GM21576 (cell line): ENCODE results near the gene CNTNAP5.

Source experiments
- ATAC-seq: cut with Tn5 transposase; IDR thresholded peaks from one replicate; pipeline ENCODE4 v1.9.1; 2021; ENCODE audit warnings: mild to moderate bottlenecking, moderate library complexity; ENCODE audit not compliant: unreplicated experiment

CNTNAP5 gene

DNA sequence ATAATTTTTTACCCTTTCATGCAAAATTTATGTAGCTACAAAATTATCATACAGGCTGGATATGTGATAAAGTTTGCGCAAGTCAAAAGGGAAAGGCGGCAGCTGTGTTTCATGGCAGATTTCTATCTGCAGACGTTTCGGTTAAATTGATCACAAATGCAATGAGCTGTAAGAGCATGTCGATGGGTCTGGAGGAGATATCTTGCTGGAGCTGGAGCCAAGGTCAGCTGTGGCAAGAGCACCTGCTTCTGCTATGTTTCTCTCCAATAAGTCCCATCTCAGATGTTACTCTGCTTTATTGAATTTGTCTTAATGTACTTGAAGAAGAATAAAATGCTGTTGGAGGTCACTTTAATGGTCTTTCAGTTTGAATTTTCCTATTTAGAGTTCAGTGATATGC lies 749.7 kb downstream of the CNTNAP5 start:
- no peak for ATAC-seq

- ATAC-seq, result no peak
These were observed 751.2 kb downstream of the CNTNAP5 start for GRCh38 chr2:124776332-124776731.

DNA sequence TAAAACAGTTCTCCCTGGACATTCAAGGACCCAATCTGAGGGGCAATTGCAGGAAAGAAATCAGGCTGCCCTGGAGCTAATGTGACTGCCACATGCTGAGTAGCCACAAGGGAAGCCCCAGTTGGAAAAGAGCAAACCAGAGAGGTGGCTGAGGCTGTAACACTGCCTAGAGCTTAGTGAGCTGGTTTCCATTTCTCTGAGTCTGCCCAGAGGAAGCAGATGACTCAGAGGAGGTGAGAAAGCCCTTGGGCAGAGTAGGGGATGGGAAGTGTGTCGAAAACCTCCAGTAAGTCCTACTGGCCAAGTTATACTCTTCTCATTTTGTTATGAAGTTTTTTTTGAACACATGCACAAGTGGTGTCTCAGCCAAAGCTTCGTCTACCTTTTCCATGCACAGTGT lies 753.0 kb downstream of the CNTNAP5 start:
- ATAC-seq, result no peak

GRCh38 chr2:124796647-124797046 lies 771.6 kb downstream of the CNTNAP5 start:
- ATAC-seq, result no peak

DNA sequence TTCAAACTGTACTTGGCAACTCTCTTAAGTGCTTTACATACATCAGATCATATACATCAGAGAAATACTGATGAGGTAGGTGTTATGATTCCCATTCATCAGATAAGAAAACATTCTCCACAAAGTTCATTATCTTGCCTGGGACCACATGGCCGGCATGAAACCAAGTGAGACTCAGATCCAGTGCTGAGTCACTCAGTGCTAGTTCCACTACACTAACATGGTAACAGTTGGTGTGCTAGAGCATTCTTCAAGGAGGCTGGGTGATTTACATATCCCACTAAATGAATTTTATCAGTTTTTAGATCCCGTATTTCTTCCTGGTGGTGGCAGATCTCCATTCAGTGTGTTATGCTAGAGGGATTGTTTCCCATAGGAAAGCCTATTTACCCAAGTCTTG lies 772.0 kb downstream of the CNTNAP5 start:
- ATAC-seq, result no peak

DNA sequence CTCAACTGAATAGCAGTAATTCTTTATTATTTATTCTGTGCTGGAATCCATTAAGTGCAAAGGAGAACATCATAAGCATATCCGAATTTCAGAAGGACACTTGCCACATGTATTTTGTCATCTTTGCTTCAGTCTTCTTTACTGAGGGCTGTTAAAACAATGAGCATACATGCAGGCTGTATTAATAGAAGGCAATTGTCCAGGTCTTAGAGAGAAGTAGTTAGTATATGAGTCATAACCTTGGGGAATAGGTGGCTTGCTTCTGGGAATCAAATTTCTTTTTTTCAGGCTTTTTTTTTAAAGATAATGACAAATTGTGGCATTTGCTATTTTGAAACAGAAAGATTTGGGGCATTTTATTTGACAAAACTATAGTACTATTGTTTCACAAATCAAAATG lies 773.5 kb downstream of the CNTNAP5 start:
- no peak for ATAC-seq

- peak; percentile 72 for ATAC-seq
These were observed 779.2 kb downstream of the CNTNAP5 start for GRCh38 chr2:124804014-124804940.

DNA sequence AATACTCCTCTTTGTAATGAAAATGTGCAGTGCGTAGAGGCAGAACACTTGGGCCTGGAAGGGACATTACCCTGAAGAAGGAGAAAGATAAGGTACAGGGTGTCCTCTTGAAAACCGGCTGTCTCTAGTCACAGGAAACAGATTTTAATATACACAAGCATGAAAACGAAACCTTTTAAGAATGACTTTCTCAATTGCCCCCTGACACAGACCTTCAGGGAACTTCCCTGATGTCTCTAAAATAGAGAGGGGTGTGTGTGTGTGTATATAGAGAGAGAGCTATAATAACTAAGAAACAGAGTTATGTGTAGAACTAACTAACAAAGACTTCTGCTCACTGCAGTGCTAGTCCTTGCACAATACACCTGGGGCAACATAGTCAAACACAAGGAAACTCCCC lies 780.0 kb downstream of the CNTNAP5 start:
- ATAC-seq, result no peak

- ATAC-seq, result no peak
These were observed 785.0 kb downstream of the CNTNAP5 start for GRCh38 chr2:124810132-124810531.

DNA sequence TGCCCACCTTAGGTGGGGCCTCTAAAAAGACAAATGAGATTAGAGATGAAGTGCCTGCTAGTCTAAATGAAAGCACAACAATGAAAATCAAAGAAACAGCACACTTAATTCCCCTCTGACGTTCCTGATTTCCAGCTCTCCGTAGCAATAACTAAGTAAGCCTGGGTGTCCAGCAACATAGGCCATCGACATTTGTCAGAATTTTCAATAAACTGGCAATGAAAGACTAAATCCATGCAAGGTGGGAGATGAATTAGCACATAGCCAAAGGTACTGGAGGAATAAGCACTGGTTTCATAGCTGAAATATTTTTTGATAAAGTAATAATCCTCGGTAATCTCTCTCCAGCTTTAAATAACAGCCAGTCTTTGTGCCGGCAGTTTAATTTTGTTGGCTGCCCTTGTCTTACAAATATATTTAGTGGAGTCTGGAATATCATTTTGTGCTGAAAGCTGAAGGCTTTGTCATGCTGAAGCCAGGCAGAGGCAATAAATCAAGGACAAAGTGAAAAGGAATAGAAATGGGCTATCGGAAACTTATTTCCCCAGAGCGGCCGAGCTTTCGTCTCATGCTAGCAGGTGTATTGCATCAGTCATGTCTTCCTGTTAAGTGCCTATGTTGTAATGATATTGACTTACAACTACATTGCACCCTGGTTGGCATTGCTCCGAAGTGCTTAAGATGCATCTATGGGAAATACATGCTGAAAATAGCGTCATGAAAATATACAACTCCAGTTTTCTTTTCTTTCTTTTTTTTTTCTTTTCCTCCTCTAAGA lies 790.1 kb downstream of the CNTNAP5 start:
- ATAC-seq, result no peak

DNA sequence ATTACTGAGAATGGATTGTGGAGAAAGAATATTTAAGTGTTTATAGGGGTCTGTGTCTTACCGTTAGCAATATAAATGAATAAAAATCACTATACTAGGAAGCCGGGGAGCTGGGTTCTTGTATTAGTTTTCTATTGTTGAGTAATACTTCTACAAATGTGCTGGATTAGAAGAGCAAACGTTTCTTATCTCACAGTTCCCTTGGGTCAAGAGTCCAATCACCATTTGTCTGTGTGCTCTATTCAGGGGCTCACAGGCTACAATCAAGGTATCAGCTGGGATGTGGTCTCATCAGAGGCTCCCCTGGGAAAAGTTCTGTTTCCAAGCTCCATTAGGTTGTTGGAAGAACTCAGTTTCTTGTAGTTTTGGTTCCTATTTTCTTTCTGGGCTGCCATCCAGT lies 790.9 kb downstream of the CNTNAP5 start:
- no peak for ATAC-seq

DNA sequence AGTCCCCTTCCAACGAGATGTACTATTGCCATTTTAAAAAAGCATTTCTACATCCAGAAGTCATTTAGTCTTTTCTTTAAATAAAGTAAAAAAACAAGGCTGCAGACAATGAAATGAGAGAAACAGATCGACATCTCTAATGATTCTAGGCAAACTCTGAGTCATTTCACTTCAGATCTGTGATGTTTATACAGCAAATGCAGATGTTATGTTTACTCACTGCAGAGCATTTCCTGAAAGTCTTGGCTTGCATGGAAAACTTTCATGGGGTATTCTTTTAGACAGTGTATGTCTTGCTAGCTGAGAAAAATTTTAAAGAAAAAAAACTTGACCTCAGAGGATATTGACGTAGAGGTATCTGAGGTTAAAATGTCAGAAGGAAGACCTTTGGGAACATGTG lies 797.4 kb downstream of the CNTNAP5 start:
- ATAC-seq, result no peak

- ATAC-seq, result no peak
These were observed 799.4 kb downstream of the CNTNAP5 start for GRCh38 chr2:124824441-124824840.

- ATAC-seq, result no peak
These were observed 807.4 kb downstream of the CNTNAP5 start for GRCh38 chr2:124832521-124832920.

DNA sequence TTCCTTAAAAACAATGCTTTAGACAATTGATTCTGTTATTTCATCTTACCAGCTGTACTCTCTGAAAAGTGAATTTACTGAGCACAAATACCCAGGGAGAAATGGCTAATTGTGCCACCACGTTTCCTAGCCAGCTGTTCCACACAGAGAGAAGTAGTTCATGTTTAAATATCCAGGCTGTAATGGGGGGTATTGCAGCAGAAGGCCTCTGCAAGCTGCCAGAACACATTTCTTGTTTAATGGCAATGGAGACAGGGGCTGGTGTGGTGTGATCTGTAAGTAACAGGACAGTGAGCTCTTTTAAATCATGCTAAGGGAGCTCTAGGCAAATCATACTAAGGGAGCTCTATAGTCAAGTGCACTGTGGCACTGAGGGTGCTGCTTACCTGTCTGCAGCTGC lies 809.2 kb downstream of the CNTNAP5 start:
- no peak for ATAC-seq

DNA sequence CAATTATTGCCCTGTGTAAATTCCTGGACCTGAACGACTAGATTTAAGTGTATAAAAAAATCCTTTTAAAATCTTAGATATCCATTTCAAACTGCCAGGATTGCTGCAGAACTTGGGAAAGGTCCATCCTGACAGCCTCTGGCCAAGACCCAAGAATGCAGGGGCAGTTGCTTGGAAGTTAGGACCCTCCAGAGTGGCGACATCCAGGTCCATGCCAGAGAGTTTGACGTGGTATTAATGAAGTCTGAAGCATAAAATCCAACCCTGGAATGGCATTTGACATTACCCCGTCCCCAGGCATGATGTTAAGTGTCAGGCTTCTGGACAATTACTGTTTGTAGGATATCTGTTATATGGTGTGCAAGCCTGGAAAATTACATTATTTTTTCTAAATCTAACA lies 810.2 kb downstream of the CNTNAP5 start:
- ATAC-seq, result no peak

- no peak for ATAC-seq
These were observed 811.3 kb downstream of the CNTNAP5 start for GRCh38 chr2:124836416-124836815.

GRCh38 chr2:124837496-124837895 lies 812.4 kb downstream of the CNTNAP5 start:
- ATAC-seq, result no peak

DNA sequence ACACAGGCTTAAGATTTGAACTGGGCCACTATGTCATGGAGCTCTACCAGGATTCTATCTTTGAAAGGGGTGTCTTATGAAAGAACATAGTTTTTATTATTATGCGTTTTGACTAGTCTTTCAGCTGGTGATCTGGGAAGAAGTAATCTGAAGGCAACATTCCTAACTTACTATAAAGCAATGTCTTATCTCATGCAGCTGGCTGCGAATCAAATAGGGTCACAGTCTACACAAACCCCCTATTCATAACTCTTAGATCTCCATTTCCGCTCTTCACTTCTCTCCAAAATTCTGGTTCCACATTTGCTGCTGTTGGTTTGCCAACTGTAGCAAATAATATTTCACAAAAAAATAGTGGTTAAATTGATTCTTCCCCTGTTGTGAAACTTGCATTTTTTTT lies 813.3 kb downstream of the CNTNAP5 start:
- ATAC-seq, result no peak

DNA sequence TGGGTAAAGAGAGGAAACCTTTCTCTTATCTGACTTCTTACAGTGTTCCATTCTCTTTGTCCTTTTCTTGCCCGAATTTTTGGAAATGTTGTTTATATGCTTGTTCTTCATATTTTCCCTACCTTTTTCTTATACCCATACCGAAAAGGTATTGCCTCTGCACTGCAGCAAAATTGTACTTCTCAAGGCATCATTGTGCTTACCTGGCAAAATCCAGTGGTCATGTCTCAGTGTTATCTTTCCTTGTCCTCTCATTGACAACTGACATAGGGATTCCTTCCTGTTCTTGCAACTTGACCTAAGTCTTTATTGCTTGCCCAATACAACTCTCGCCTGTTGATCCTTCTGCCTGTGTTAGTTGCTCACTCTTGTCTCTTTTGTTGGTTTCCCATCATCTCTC lies 842.2 kb downstream of the CNTNAP5 start:
- no peak for ATAC-seq

- no peak for ATAC-seq
These were observed 849.1 kb downstream of the CNTNAP5 start for GRCh38 chr2:124874219-124874618.

DNA sequence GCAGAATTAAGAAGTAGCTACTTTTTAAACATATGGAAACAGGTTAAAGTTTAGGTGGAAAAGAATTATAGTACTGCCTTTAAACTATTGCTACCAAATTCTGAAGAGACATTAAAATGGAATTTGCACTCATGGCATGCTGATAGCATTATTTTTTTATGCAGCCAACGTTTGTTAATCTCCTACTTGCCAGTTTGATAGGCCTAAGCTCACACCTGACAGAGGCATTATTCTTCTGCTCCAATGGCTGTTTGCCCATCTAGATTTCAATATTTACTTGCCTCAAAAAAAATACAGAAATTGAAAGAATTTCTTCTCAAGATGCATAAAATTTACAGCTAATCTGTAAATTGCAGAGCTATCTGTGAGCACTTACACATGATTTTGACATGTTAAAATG lies 849.6 kb downstream of the CNTNAP5 start:
- ATAC-seq, result no peak
